ENCODE measurements around the gene ITGB8. TPM values are rescaled to one million over a fixed set of nuclear protein-coding genes. Genes with fewer than 3 reads are reported as not detected.

The ITGB8 gene
- total and polyA plus RNA-seq, 2 experiments from 2014 or later, result 3.3 to 9.9 TPM

GRCh38 chr7:20430664-20431063, 100.0 kb downstream of the ITGB8 start:
- peaks cover 10% of the 10 kb centered on the region for H3K4me1 ChIP-seq (ENCODE audit: insufficient read depth)
- in situ Hi-C loops (cut with MboI), result no loop called here
- no peaks in the 10 kb centered on the region for H3K27me3 ChIP-seq (replicated peaks; ENCODE audit: insufficient read depth)
- TF ChIP-seq EZH2 (IDR thresholded peaks at IDR 0.05; ENCODE audit: insufficient read depth, poor library complexity, severe bottlenecking), result no peak
- no peak for TF ChIP-seq EZH2phosphoT487 (IDR thresholded peaks at IDR 0.05; ENCODE audit: insufficient read depth, low read depth)
- no peaks in the 10 kb centered on the region for H3K9me3 ChIP-seq (ENCODE audit: low read depth)
- no peaks in the 10 kb centered on the region for H3K36me3 ChIP-seq (ENCODE audit: low read depth)
- 68 to 77% methylated on average over 3 of the region's 3 CpGs for WGBS, 2 experiments (ENCODE audit: low coverage in 1 of 2, low lambda C conversion rate in 2 of 2, missing lambda C conversion rate in 2 of 2)
- no peaks in the 10 kb centered on the region for H3K9me2 ChIP-seq (ENCODE audit: insufficient read depth)
- no peaks in the 10 kb centered on the region for H4K20me1 ChIP-seq (ENCODE audit: insufficient read depth)
- no peak overlapping the region for H3K4me2 ChIP-seq (ENCODE audit: unreplicated experiment)
- H3K27ac ChIP-seq, result no peak overlapping the region
- H3K9ac ChIP-seq, result no peak overlapping the region
- H3K4me3 ChIP-seq, result no peak overlapping the region
- H2AFZ ChIP-seq, result no peak overlapping the region
- H3K79me2 ChIP-seq (ENCODE audit: insufficient read depth), result no peaks in the 10 kb centered on the region
- no peaks in the 10 kb centered on the region; the same call in 1 of the 2 replicates for H3F3A ChIP-seq (ENCODE audit: insufficient read depth)
- DNase-seq, result no peak

GRCh38 chr7:20431146-20431545, 100.4 kb downstream of the ITGB8 start:
- Histone ChIP-seq H3K4me3 (no peak overlapping the region), H3F3A (ENCODE audit: insufficient read depth) (no peaks in the 10 kb centered on the region; the same call in 1 of the 2 replicates), H3K9ac (no peak overlapping the region), H2AFZ (no peak overlapping the region), H3K9me3 (ENCODE audit: low read depth) (no peaks in the 10 kb centered on the region), H3K27me3 (replicated peaks; ENCODE audit: insufficient read depth) (no peaks in the 10 kb centered on the region), H3K4me1 (ENCODE audit: insufficient read depth) (peaks cover 14% of the 10 kb centered on the region), H3K79me2 (ENCODE audit: insufficient read depth) (no peaks in the 10 kb centered on the region), H3K4me2 (ENCODE audit: unreplicated experiment) (no peak overlapping the region), H4K20me1 (ENCODE audit: insufficient read depth) (no peaks in the 10 kb centered on the region), H3K9me2 (ENCODE audit: insufficient read depth) (no peaks in the 10 kb centered on the region), H3K27ac (no peak overlapping the region), H3K36me3 (ENCODE audit: low read depth) (no peaks in the 10 kb centered on the region)
- TF ChIP-seq EZH2 (IDR thresholded peaks at IDR 0.05; ENCODE audit: insufficient read depth, poor library complexity, severe bottlenecking), result no peak
- TF ChIP-seq EZH2phosphoT487 (IDR thresholded peaks at IDR 0.05; ENCODE audit: insufficient read depth, low read depth), result no peak
- 51% methylated on average over 2 of the region's 2 CpGs for WGBS, 2 experiments (ENCODE audit: low coverage in 1 of 2, low lambda C conversion rate in 2 of 2, missing lambda C conversion rate in 2 of 2)
- in situ Hi-C loops (cut with MboI), result no loop called here
- DNase-seq, result no peak

GRCh38 chr7:20432071-20432470, 101.4 kb downstream of the ITGB8 start:
- H3K36me3 ChIP-seq (ENCODE audit: low read depth), result no peaks in the 10 kb centered on the region
- H4K20me1 ChIP-seq (ENCODE audit: insufficient read depth), result no peaks in the 10 kb centered on the region
- 83 to 86% methylated on average over 4 of the region's 4 CpGs for WGBS, 2 experiments (ENCODE audit: low coverage in 1 of 2, low lambda C conversion rate in 2 of 2, missing lambda C conversion rate in 2 of 2)
- no peaks in the 10 kb centered on the region; the same call in 1 of the 2 replicates for H3F3A ChIP-seq (ENCODE audit: insufficient read depth)
- H3K4me2 ChIP-seq (ENCODE audit: unreplicated experiment), result no peak overlapping the region
- H3K27ac ChIP-seq, result no peak overlapping the region
- peaks cover 14% of the 10 kb centered on the region for H3K4me1 ChIP-seq (ENCODE audit: insufficient read depth)
- TF ChIP-seq EZH2 (IDR thresholded peaks at IDR 0.05; ENCODE audit: insufficient read depth, poor library complexity, severe bottlenecking), result no peak
- TF ChIP-seq EZH2phosphoT487 (IDR thresholded peaks at IDR 0.05; ENCODE audit: insufficient read depth, low read depth), result no peak
- no peaks in the 10 kb centered on the region for H3K9me3 ChIP-seq (ENCODE audit: low read depth)
- no peaks in the 10 kb centered on the region for H3K9me2 ChIP-seq (ENCODE audit: insufficient read depth)
- no peaks in the 10 kb centered on the region for H3K79me2 ChIP-seq (ENCODE audit: insufficient read depth)
- in situ Hi-C loops (cut with MboI), result no loop called here
- H3K9ac ChIP-seq, result no peak overlapping the region
- no peak for DNase-seq
- no peak overlapping the region for H3K4me3 ChIP-seq
- H2AFZ ChIP-seq, result no peak overlapping the region
- H3K27me3 ChIP-seq (replicated peaks; ENCODE audit: insufficient read depth), result no peaks in the 10 kb centered on the region

- TF ChIP-seq EZH2 (IDR thresholded peaks at IDR 0.05; ENCODE audit: insufficient read depth, poor library complexity, severe bottlenecking) (no peak), EZH2phosphoT487 (IDR thresholded peaks at IDR 0.05; ENCODE audit: insufficient read depth, low read depth) (peak; percentile 94)
- 4% methylated on average over 3 of the region's 3 CpGs for WGBS, 2 experiments (ENCODE audit: low coverage in 1 of 2, low lambda C conversion rate in 2 of 2, missing lambda C conversion rate in 2 of 2)
- Histone ChIP-seq H3K4me1 (ENCODE audit: insufficient read depth) (peaks cover 14% of the 10 kb centered on the region), H3K4me3 (no peak overlapping the region), H3K27ac (peak overlapping the region; percentile 21; the same call in 1 of the 2 replicates), H3F3A (ENCODE audit: insufficient read depth) (no peaks in the 10 kb centered on the region; the same call in 1 of the 2 replicates), H3K9me3 (ENCODE audit: low read depth) (no peaks in the 10 kb centered on the region), H3K27me3 (replicated peaks; ENCODE audit: insufficient read depth) (no peaks in the 10 kb centered on the region), H3K9me2 (ENCODE audit: insufficient read depth) (no peaks in the 10 kb centered on the region), H4K20me1 (ENCODE audit: insufficient read depth) (no peaks in the 10 kb centered on the region), H3K4me2 (ENCODE audit: unreplicated experiment) (peak overlapping the region; percentile 19), H3K79me2 (ENCODE audit: insufficient read depth) (no peaks in the 10 kb centered on the region), H2AFZ (no peak overlapping the region), H3K36me3 (ENCODE audit: low read depth) (no peaks in the 10 kb centered on the region), H3K9ac (no peak overlapping the region)
- in situ Hi-C loops (cut with MboI), result no loop called here
- DNase-seq, result peak; percentile 86
Measured at GRCh38 chr7:20435305-20435704, 104.6 kb downstream of the ITGB8 start.

GRCh38 chr7:20438248-20438647, 107.5 kb downstream of the ITGB8 start:
- Histone ChIP-seq H3K9ac (no peak overlapping the region), H2AFZ (no peak overlapping the region), H3F3A (ENCODE audit: insufficient read depth) (no peaks in the 10 kb centered on the region; the same call in 1 of the 2 replicates), H3K27ac (no peak overlapping the region), H3K79me2 (ENCODE audit: insufficient read depth) (no peaks in the 10 kb centered on the region), H3K9me2 (ENCODE audit: insufficient read depth) (no peaks in the 10 kb centered on the region), H3K36me3 (ENCODE audit: low read depth) (no peaks in the 10 kb centered on the region), H4K20me1 (ENCODE audit: insufficient read depth) (no peaks in the 10 kb centered on the region), H3K4me2 (ENCODE audit: unreplicated experiment) (no peak overlapping the region), H3K9me3 (ENCODE audit: low read depth) (no peaks in the 10 kb centered on the region), H3K27me3 (replicated peaks; ENCODE audit: insufficient read depth) (no peaks in the 10 kb centered on the region), H3K4me1 (ENCODE audit: insufficient read depth) (peaks cover 14% of the 10 kb centered on the region), H3K4me3 (no peak overlapping the region)
- TF ChIP-seq EZH2phosphoT487 (IDR thresholded peaks at IDR 0.05; ENCODE audit: insufficient read depth, low read depth) (no peak), EZH2 (IDR thresholded peaks at IDR 0.05; ENCODE audit: insufficient read depth, poor library complexity, severe bottlenecking) (no peak)
- in situ Hi-C loops (cut with MboI), result no loop called here
- no peak for DNase-seq

All from GM23248 (cell line).